HG02623 (cell line): ENCODE measurements around the gene RARA.
"Not testable (repeated sequence)": the region's sequence is repeated elsewhere in the genome, so short reads cannot be mapped to it uniquely, and the experiment has no call there.

ENCODE experiments used
- ATAC-seq: cut with Tn5 transposase; IDR thresholded peaks from one replicate; pipeline ENCODE4 v1.9.1; 2021; ENCODE audit warnings: moderate library complexity; ENCODE audit not compliant: unreplicated experiment

The RARA gene

GRCh38 chr17:40297511-40297910 is 11.5 kb upstream of the RARA start:
- no peak for ATAC-seq

DNA sequence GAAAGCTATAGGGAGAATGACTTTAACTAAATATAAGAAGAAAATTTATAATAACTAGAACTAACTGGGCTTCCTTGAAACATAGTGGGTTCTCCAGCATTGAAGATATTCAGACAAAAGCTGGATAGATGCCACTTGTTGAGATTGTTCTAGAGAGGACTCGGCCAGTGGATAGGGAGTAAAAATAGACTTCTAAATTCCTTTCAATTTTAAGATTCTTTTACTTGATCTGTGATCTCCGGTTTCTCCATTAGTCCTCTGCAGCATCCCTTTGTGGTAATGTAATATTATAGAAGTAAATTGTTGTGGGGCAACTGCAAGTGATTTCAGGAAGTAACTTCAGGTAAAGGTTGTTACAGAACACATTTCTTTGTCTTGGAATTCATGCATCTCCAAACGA is 10.3 kb upstream of the RARA start:
- ATAC-seq, result no peak

GRCh38 chr17:40299159-40299757 is 9.7 kb upstream of the RARA start:
- ATAC-seq, result not testable (repeated sequence)

DNA sequence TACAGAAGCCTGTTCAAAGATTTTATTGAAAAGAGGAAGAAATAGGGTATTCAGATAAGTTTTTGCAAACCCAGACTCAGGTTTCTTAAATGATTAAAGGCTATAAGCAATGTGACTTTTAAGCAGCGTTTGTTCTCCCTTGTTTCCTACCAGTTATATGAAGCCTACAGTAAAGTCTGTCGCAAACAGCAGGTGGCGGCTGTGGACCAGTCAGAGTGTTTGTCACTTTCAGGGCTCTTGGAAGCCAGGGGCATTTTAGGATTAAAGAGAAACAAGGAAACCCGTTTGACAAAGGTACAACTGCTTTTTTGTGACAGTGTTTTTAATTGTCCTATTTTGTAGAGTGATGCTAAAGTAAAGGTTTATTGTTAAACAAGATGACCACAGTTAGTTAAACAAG is 7.7 kb upstream of the RARA start:
- ATAC-seq, result no peak

- ATAC-seq, result no peak
These were observed 5.8 kb upstream of the RARA start for GRCh38 chr17:40303009-40303657.

GRCh38 chr17:40303708-40304551 is 5.0 kb upstream of the RARA start:
- no peak for ATAC-seq

GRCh38 chr17:40304552-40304863 is 4.5 kb upstream of the RARA start:
- ATAC-seq, result not testable (repeated sequence)

DNA sequence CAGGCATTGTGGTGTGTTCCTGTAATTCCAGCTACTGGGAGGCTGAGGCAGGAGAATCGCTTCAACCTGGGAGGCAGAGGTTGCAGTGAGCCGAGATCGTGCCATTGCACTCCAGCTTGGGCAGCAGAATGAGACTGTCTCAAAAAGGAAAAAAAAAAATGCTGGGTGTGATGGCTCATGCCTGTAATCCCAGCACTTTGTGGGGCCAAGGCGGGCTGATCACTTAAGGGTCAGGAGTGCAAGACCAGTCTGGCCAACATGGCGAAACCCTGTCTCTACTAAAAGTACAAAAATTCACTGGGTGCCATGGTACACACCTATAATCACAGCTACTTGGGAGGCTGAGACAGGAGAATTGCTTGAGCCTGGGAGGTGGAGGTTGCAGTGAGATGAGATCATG is 4.1 kb upstream of the RARA start:
- not testable (repeated sequence) for ATAC-seq

- ATAC-seq, result no peak
These were observed 2.6 kb upstream of the RARA start for GRCh38 chr17:40306395-40306794.

GRCh38 chr17:40307001-40307730 is 1.8 kb upstream of the RARA start:
- no peak for ATAC-seq

DNA sequence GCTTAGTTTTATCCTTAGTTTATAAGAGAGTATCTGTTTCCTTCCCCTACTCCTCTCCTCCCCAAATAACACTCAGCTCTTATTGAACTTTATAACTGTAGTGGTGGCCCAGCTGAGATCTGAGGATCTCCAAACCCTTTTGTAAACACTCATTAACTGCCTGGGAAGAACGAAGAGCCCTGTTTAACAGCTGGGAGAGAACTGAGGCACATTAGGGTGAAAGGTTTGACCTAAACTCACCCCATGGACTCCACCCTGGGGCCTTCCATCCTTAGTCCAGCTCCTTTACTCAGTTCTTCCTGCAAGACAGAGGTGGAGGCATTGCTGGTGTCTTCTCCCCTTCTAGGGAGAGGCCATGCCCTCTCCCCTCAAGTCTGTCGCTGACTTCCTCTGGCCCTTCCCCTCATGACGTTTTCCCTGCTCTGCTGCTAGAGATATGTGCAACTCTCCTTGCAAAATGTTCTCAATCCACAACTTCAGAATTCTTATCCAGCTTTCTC is 1.2 kb upstream of the RARA start:
- no peak for ATAC-seq

DNA sequence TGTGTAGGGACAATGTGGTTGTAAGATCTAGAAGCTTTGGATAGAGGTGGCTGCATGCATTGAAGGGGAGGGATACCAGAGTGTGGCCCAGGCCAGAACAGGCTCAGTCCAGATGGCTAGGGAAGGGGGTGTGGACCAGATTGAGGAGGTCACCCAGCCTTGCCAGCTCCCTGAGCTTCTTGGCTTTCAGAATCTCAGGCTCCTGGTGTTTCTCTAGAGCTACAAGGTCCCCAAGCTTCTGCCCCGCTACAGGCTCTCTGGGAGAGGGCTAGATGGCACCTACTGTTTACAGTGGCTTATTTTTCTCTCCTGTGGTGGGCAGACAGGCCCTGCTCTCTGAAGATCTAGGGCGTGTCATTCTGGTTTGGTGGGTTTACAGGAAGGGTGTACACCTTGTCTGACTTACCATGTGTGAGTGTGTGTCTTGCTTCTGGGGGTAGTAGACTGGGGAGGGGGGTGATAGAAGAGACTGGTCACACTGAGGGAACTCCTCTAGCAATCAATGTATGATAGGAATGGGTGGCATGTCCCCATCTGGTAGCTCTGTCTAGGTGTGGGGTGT is 1.1 kb downstream of the RARA start:
- no peak for ATAC-seq

GRCh38 chr17:40310882-40311391 is 2.0 kb downstream of the RARA start:
- ATAC-seq, result no peak

- ATAC-seq, result no peak
These were observed 2.6 kb downstream of the RARA start for GRCh38 chr17:40311575-40311974.

- no peak for ATAC-seq
These were observed 3.3 kb downstream of the RARA start for GRCh38 chr17:40312131-40312731.

DNA sequence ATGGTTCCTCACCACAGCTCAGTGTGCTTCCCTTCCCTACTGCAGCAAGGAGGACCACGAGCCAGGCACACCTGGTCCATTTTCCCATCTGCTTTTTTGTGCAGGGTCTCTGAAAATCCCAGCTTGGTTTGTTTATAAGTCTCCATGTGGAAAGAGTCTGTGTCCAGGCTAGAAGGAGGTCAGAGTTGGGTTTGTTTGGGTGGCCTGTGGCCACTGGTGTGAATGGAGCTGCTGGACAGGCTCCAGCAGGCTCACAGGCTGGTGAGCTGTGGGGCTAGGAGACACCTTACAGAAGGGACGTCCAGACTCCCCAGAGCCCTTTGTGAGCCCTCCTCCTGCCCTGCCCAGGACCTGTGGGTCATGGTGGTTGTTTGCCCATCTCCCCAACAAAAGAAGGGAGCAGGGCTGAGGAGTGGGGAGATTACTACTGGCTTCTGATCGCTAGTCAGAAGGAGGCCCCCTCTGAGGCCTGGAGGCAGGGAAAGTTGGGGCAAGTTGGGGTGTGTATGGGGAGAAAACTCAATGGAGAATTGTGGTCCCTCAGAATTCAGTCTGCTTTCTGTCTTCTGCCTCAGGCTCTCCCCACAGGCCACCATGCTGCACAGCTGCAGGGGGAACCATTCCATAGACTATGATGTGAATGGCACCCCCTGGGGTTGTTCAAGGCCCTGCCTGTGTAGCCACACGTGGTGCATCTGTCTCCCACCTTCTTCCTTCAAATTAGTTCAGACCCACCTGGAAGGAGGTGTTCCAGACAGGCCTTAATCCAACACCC is 4.1 kb downstream of the RARA start:
- no peak for ATAC-seq

GRCh38 chr17:40313668-40314583 is 4.9 kb downstream of the RARA start:
- ATAC-seq, result no peak

DNA sequence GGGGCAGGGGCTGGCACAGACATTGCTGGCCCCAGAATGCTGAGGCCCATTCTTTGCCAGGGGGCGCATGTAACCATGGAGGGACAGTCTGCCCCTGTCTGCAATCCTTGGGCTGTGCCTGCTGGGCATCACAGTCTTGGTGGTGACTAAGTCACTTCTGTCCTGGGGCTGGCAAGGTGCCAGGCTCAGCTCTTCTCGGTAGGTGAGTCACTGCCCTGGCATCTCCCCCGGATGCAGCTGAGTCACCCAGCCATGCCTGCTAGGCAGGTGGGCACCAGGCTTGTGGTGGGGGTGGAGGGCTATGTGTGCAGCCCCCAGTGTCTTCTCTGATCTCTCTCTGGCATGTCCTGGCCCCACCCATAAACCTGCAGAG is 5.6 kb downstream of the RARA start:
- no peak for ATAC-seq

GRCh38 chr17:40315206-40315605 is 6.2 kb downstream of the RARA start:
- ATAC-seq, result no peak
